Measurements from ENCODE around the gene DAPK1.

DAPK1 gene

DNA sequence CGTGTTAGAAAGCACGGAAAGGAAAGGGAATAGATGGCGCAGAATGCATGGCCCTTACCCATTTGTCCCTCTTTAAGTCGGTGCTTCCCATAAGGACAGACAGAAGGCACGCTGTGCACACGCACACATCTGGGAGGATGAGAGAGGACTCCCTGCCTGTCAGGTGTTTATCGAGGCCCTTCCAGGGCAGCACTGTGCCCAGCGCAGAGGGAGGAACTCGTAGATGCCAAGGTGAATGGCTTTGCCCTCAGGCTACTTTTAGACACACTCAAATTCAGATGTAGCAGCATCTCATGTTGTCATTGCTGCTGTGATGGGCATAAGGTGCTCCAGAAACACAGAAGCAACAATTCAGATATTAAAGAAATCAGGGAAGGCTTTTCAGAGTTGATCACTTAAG, 158.1 kb downstream of the DAPK1 start:
- H3K9me3 ChIP-seq (ENCODE audit: control insufficient read depth in 1 of 2, low read length in 2 of 2): no peaks in the 10 kb centered on the region
- H3K4me3 ChIP-seq (ENCODE audit: low read depth in 1 of 2, low read length in 2 of 2): no peak overlapping the region
- H3K4me1 ChIP-seq (ENCODE audit: control insufficient read depth in 1 of 2, insufficient read depth in 2 of 2, low read length in 2 of 2): no peaks in the 10 kb centered on the region
- H3K36me3 ChIP-seq (ENCODE audit: control insufficient read depth in 1 of 2, insufficient read depth in 2 of 2, low read length in 2 of 2): peaks cover 12 to 14% of the 10 kb centered on the region in 2 donors
- H3K27me3 ChIP-seq (ENCODE audit: low read depth, low read length): no peaks in the 10 kb centered on the region
- no peak overlapping the region for H3K27ac ChIP-seq (ENCODE audit: low read length)

DNA sequence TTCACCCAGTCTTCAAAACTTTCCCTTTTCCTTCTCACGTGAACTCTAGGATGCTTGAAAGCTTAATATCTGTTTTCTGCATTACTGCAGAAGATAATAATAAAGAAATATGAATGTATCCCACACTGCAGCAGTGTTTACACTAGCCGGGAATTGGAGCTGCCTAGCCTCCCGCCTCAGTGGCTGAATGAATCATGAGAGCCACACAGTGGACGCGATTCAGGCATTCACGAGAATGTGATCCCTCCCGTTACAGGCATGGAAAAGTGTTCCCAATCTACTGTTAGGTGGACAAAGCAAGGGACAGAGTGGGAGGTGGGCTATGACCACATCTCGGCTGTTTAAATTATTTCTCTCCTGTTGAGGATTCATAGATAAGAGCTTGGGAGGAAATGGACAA, 158.8 kb downstream of the DAPK1 start:
- no peaks in the 10 kb centered on the region for H3K9me3 ChIP-seq (ENCODE audit: control insufficient read depth in 1 of 2, low read length in 2 of 2)
- H3K27me3 ChIP-seq (ENCODE audit: low read depth, low read length): no peaks in the 10 kb centered on the region
- peaks cover 11 to 12% of the 10 kb centered on the region in 2 donors for H3K36me3 ChIP-seq (ENCODE audit: control insufficient read depth in 1 of 2, insufficient read depth in 2 of 2, low read length in 2 of 2)
- H3K27ac ChIP-seq (ENCODE audit: low read length): no peak overlapping the region
- H3K4me3 ChIP-seq (ENCODE audit: low read depth in 1 of 2, low read length in 2 of 2): no peak overlapping the region
- no peaks in the 10 kb centered on the region for H3K4me1 ChIP-seq (ENCODE audit: control insufficient read depth in 1 of 2, insufficient read depth in 2 of 2, low read length in 2 of 2)

DNA sequence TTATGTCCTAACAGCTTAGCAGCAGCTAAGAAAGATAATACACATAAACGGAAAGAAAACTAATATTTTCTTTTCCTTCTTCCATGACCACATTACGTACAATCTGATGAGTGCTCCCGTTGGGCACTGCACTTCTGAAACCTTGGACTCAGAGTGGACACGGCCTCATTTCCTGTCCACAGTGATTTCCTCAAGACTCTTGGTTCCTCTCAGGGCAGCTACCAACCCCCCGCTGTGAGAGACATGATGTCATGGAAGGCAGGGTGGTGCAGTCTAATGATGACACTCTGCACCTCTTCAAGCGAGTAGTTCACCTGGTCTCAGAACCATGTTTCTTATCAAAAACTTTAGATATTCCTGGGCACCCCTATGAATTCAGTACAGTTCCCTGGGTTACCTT, 159.5 kb downstream of the DAPK1 start:
- Histone ChIP-seq H3K4me3 (ENCODE audit: low read depth in 1 of 2, low read length in 2 of 2) (no peak overlapping the region), H3K9me3 (ENCODE audit: control insufficient read depth in 1 of 2, low read length in 2 of 2) (no peaks in the 10 kb centered on the region), H3K4me1 (ENCODE audit: control insufficient read depth in 1 of 2, insufficient read depth in 2 of 2, low read length in 2 of 2) (no peaks in the 10 kb centered on the region), H3K27ac (ENCODE audit: low read length) (no peak overlapping the region), H3K27me3 (ENCODE audit: low read depth, low read length) (no peaks in the 10 kb centered on the region), H3K36me3 (ENCODE audit: control insufficient read depth in 1 of 2, insufficient read depth in 2 of 2, low read length in 2 of 2) (peaks cover 10 to 12% of the 10 kb centered on the region in 2 donors)

DNA sequence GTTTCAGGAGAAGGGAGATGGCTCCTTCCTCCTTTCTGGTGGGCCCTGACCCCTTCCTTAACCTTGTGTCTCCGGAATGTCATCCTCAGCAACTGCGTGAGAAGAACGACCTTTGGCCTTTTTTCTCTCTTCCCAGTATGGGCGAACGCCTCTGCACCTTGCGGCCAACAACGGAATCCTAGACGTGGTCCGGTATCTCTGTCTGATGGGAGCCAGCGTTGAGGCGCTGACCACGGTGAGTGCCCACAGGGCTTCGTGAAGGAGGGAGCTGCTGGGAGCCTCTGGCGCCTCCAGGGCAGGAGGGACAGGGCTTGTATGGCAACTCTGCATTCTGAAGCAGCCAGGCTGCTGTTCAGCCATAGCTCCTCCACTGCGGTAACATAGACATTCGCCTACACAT, 160.2 kb downstream of the DAPK1 start:
- H3K4me1 ChIP-seq (ENCODE audit: control insufficient read depth in 1 of 2, insufficient read depth in 2 of 2, low read length in 2 of 2): no peaks in the 10 kb centered on the region
- peaks cover 10 to 12% of the 10 kb centered on the region in 2 donors for H3K36me3 ChIP-seq (ENCODE audit: control insufficient read depth in 1 of 2, insufficient read depth in 2 of 2, low read length in 2 of 2)
- H3K27me3 ChIP-seq (ENCODE audit: low read depth, low read length): no peaks in the 10 kb centered on the region
- no peak overlapping the region for H3K4me3 ChIP-seq (ENCODE audit: low read depth in 1 of 2, low read length in 2 of 2)
- no peak overlapping the region for H3K27ac ChIP-seq (ENCODE audit: low read length)
- no peaks in the 10 kb centered on the region for H3K9me3 ChIP-seq (ENCODE audit: control insufficient read depth in 1 of 2, low read length in 2 of 2)

DNA sequence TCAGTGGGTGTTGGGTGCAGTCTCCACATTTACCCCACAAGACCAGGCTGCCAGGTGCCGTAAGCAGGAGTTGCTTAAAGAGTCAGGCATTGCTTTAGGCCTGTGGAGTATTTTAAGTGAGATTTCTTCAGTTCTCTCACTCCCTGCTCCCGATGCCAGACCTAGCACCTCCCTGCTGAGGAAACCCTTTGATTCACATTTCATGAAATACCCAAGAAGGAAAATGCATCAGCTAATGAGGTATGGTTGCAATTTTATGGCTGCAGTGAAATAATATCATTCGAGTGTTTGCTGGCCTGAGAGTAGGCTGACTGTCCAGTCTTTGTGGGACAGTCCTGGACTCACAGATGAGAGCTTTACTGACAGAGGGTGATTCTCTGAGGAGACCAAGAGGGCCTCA, 160.8 kb downstream of the DAPK1 start:
- Histone ChIP-seq H3K4me3 (ENCODE audit: low read depth in 1 of 2, low read length in 2 of 2) (no peak overlapping the region), H3K27me3 (ENCODE audit: low read depth, low read length) (no peaks in the 10 kb centered on the region), H3K27ac (ENCODE audit: low read length) (no peak overlapping the region), H3K36me3 (ENCODE audit: control insufficient read depth in 1 of 2, insufficient read depth in 2 of 2, low read length in 2 of 2) (peaks cover 10 to 12% of the 10 kb centered on the region in 2 donors), H3K4me1 (ENCODE audit: control insufficient read depth in 1 of 2, insufficient read depth in 2 of 2, low read length in 2 of 2) (no peaks in the 10 kb centered on the region), H3K9me3 (ENCODE audit: control insufficient read depth in 1 of 2, low read length in 2 of 2) (no peaks in the 10 kb centered on the region)

DNA sequence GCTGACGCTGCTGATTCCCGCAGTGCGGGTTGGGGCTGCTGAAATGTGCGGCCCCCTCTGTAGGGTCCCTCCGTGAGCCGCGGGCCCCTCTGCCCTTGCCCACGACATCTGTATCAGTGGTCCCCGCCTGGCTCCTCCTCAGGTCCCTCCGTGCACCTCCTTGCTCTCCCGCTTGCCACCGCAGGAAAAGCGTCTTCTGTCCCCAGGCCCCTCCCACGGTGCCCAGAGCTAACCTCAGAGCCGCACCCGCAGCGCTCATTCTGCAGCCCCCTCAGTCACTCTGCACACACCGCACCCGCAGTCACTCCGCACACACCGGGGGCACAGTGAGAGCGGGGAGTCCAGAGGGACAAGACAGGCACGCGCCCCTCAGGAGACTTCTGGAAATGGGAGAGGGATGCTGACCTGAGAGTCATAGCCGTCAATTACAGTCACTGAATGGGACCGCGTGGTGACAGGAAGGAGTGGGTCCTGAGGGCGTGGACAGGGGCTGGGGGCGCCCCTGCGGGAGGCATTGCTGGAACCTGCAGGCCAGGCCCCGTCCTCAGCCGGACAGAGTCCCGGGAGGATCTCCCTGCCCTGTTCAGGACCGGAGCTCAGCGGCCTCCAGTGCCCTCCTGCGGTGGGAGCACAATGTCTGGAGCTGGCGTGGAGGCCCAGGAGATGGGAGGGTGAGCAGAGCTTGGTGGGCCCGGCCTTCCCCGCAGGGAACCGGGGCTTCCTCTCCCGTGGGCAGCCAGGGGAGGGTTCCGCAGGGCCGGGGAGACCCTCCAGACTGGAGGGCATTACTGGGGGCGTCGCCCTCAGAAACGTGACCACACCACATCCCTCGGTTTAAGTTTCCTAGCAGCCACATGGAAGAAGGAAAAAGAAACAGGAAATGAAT, 162.1 kb downstream of the DAPK1 start:
- Histone ChIP-seq H3K9me3 (ENCODE audit: control insufficient read depth in 1 of 2, low read length in 2 of 2) (no peaks in the 10 kb centered on the region), H3K4me3 (ENCODE audit: low read depth in 1 of 2, low read length in 2 of 2) (no peak overlapping the region), H3K27me3 (ENCODE audit: low read depth, low read length) (no peaks in the 10 kb centered on the region), H3K27ac (ENCODE audit: low read length) (no peak overlapping the region), H3K4me1 (ENCODE audit: control insufficient read depth in 1 of 2, insufficient read depth in 2 of 2, low read length in 2 of 2) (no peaks in the 10 kb centered on the region), H3K36me3 (ENCODE audit: control insufficient read depth in 1 of 2, insufficient read depth in 2 of 2, low read length in 2 of 2) (peaks cover 10 to 12% of the 10 kb centered on the region in 2 donors)

DNA sequence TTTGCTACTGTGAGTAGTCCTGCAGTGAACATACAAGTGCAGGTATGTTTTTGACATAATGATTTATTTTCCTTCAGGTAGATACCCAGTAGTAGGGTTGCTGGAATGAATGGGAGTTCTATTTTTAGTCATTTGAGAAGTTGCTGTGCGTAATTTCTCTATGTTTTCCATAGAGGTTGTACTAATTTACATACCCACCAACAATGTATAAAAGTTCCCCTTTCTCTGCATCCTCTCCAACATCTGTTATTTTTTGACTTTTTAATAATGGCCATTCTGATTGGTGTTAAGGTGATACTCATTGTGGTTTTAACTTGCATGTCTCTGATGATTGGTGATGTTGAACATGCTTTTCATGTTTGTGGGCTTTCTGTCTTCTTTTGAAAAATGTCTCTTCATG, 163.6 kb downstream of the DAPK1 start:
- Histone ChIP-seq H3K4me1 (ENCODE audit: control insufficient read depth in 1 of 2, insufficient read depth in 2 of 2, low read length in 2 of 2) (no peaks in the 10 kb centered on the region), H3K27me3 (ENCODE audit: low read depth, low read length) (no peaks in the 10 kb centered on the region), H3K4me3 (ENCODE audit: low read depth in 1 of 2, low read length in 2 of 2) (no peak overlapping the region), H3K36me3 (ENCODE audit: control insufficient read depth in 1 of 2, insufficient read depth in 2 of 2, low read length in 2 of 2) (peaks cover 10 to 20% of the 10 kb centered on the region in 2 donors), H3K27ac (ENCODE audit: low read length) (no peak overlapping the region), H3K9me3 (ENCODE audit: control insufficient read depth in 1 of 2, low read length in 2 of 2) (no peaks in the 10 kb centered on the region)

DNA sequence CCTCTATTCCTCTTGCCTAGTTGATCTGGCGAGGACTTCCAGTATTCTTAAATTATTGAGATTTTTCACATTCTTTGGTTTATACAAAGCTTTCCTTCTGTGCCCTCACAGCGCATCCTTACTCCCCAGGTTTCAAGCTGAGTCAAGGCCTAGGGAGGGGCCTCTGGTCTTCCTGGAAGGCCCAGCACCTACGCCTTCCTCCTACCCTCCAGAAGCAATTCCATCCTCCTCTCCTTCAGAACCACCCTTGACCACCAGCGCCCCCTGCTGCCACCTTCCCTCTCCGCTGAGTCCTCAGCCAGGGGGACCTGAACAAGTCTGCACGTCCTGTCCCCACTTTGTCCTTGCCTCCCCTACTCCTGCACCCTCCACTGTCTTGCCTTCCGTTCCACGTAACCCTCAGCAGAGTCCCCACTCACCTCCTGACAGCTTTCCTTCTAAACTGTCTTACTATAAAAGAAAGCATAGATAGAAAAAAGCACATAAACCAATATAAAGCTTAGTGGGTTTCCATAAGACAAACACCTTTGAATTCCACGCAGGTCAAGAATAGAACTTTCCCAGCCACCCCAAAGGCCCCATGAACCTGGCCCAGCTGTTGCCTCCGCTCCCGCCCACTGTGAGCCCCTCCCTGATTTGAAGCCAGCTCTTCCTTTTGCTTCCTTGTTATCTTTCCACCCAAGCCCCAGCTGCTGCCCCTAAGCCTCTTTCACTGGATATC, 165.3 kb downstream of the DAPK1 start:
- Histone ChIP-seq H3K4me1 (ENCODE audit: control insufficient read depth in 1 of 2, insufficient read depth in 2 of 2, low read length in 2 of 2) (no peaks in the 10 kb centered on the region), H3K27ac (ENCODE audit: low read length) (no peak overlapping the region), H3K36me3 (ENCODE audit: control insufficient read depth in 1 of 2, insufficient read depth in 2 of 2, low read length in 2 of 2) (peaks cover 9 to 23% of the 10 kb centered on the region in 2 donors), H3K9me3 (ENCODE audit: control insufficient read depth in 1 of 2, low read length in 2 of 2) (no peaks in the 10 kb centered on the region), H3K4me3 (ENCODE audit: low read depth in 1 of 2, low read length in 2 of 2) (no peak overlapping the region), H3K27me3 (ENCODE audit: low read depth, low read length) (no peaks in the 10 kb centered on the region)

DNA sequence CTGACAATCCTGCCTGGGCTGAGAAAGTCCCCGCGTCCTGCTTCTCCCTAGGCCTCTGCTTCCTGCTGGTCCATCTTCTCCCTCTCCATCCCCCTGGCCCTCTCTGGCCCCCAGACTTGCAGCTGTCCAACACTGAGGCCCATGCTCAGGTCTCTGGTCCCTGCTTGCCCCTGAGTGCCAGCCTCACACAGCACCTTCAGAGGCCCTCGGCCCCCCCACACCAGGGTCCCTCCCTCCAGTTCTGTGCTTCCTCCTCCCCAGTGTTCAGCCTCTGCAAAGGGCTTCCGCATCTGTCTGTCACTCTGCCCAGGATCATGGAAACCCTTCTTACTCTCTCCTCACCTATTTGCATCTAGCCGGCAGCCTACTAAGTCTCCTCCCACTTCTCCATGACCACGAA, 165.9 kb downstream of the DAPK1 start:
- no peak overlapping the region for H3K27ac ChIP-seq (ENCODE audit: low read length)
- no peaks in the 10 kb centered on the region for H3K27me3 ChIP-seq (ENCODE audit: low read depth, low read length)
- H3K36me3 ChIP-seq (ENCODE audit: control insufficient read depth in 1 of 2, insufficient read depth in 2 of 2, low read length in 2 of 2): peaks cover 3 to 21% of the 10 kb centered on the region in 2 donors
- no peaks in the 10 kb centered on the region for H3K9me3 ChIP-seq (ENCODE audit: control insufficient read depth in 1 of 2, low read length in 2 of 2)
- H3K4me3 ChIP-seq (ENCODE audit: low read depth in 1 of 2, low read length in 2 of 2): no peak overlapping the region
- no peaks in the 10 kb centered on the region for H3K4me1 ChIP-seq (ENCODE audit: control insufficient read depth in 1 of 2, insufficient read depth in 2 of 2, low read length in 2 of 2)

DNA sequence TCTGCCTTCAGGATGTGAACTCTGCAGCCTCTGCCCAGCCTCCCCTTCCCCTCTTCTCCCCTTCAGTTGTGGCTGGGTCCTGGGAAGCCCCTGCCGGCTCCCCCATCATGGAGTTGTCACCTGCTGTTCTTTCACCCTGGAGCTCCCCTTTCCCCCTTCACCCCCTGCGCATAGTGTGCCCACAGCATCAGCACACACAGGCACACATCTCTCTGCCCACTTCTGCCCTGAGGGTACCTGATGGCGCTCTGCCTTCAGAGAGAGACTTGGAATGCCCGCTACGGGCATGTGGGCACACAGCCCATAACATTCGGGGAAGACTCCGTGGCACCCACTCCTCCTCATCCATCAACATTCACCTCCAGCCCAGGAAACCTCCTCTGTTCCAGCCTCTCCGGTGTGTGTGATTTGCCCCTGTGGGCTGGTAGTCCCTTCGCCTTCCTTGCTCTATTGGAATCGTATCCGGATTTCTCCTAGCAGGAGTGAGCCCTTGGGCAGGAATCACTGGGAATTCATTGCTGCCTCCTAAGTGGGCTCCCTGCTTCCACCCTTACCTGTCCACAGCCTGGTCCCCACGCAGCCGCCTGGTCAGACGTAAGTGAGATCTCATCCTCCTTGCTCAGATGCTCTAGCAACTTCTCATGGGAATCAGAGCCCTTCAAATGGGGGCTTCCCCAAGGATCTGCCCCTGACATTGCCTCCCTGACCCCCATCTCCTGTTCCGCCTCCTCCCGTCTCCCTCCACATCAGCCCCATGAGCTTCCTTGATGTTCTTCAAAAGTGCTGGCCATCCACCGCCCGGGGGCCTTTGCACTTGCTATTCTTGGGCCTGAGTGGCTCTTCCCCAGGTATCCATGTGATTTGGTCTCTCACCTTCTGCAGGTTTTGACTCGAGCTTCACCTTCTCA, 166.7 kb downstream of the DAPK1 start:
- Histone ChIP-seq H3K27me3 (ENCODE audit: low read depth, low read length) (no peaks in the 10 kb centered on the region), H3K9me3 (ENCODE audit: control insufficient read depth in 1 of 2, low read length in 2 of 2) (no peaks in the 10 kb centered on the region), H3K36me3 (ENCODE audit: control insufficient read depth in 1 of 2, insufficient read depth in 2 of 2, low read length in 2 of 2) (peaks cover 0 to 21% of the 10 kb centered on the region in 2 donors), H3K27ac (ENCODE audit: low read length) (no peak overlapping the region), H3K4me1 (ENCODE audit: control insufficient read depth in 1 of 2, insufficient read depth in 2 of 2, low read length in 2 of 2) (no peaks in the 10 kb centered on the region), H3K4me3 (ENCODE audit: low read depth in 1 of 2, low read length in 2 of 2) (no peak overlapping the region)

DNA sequence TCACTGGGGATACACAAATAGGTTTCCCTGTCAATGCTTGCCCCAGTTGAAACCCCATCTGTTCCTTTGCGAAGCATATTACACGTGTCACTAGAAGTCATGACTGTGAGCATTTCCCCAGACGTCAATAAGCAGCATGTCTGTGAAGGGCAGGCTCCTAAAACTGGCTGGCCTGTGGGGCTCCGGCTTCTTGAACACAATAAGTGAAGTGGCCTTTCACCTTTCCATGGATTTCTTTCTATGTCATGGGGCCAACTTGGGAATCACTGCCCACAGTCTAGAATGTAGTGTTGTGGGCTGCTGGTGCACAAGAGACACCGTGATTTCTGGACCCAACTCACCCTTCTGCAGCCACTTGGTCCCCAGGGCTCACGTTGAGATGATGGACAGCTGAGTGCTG, 167.8 kb downstream of the DAPK1 start:
- H3K9me3 ChIP-seq (ENCODE audit: control insufficient read depth in 1 of 2, low read length in 2 of 2): no peaks in the 10 kb centered on the region
- no peaks in the 10 kb centered on the region for H3K4me1 ChIP-seq (ENCODE audit: control insufficient read depth in 1 of 2, insufficient read depth in 2 of 2, low read length in 2 of 2)
- H3K27me3 ChIP-seq (ENCODE audit: low read depth, low read length): no peaks in the 10 kb centered on the region
- H3K4me3 ChIP-seq (ENCODE audit: low read depth in 1 of 2, low read length in 2 of 2): no peak overlapping the region
- H3K27ac ChIP-seq (ENCODE audit: low read length): no peak overlapping the region
- H3K36me3 ChIP-seq (ENCODE audit: control insufficient read depth in 1 of 2, insufficient read depth in 2 of 2, low read length in 2 of 2): peaks cover 0 to 27% of the 10 kb centered on the region in 2 donors

Data from muscle layer of duodenum (tissue), 2 donors.